GM19324 (cell line): Measurements from ENCODE around the gene MIPOL1.
"Not testable (repeated sequence)": the region's sequence is repeated elsewhere in the genome, so short reads cannot be mapped to it uniquely, and the experiment has no call there.

Experiments used
- ATAC-seq: cut with Tn5 transposase; IDR thresholded peaks from one replicate; pipeline ENCODE4 v1.9.1; 2021; ENCODE audit warnings: mild to moderate bottlenecking, moderate library complexity; ENCODE audit not compliant: unreplicated experiment, low FRiP score

The MIPOL1 gene

GRCh38 chr14:37225668-37226067 lies 27.9 kb downstream of the MIPOL1 start:
- not testable (repeated sequence) for ATAC-seq

GRCh38 chr14:37230551-37231194 lies 32.9 kb downstream of the MIPOL1 start:
- ATAC-seq, result no peak

- no peak for ATAC-seq
These were observed 35.3 kb downstream of the MIPOL1 start for GRCh38 chr14:37232907-37233481.

- no peak for ATAC-seq
These were observed 36.5 kb downstream of the MIPOL1 start for GRCh38 chr14:37234222-37234621.

GRCh38 chr14:37236044-37236443 lies 38.3 kb downstream of the MIPOL1 start:
- not testable (repeated sequence) for ATAC-seq

- ATAC-seq, result no peak
These were observed 39.4 kb downstream of the MIPOL1 start for GRCh38 chr14:37237094-37237493.

GRCh38 chr14:37237735-37238200 lies 40.0 kb downstream of the MIPOL1 start:
- no peak for ATAC-seq

GRCh38 chr14:37241198-37241597 lies 43.5 kb downstream of the MIPOL1 start:
- no peak for ATAC-seq

GRCh38 chr14:37246427-37246829 lies 48.7 kb downstream of the MIPOL1 start:
- ATAC-seq, result no peak

GRCh38 chr14:37247791-37248461 lies 50.2 kb downstream of the MIPOL1 start:
- ATAC-seq, result no peak

- no peak for ATAC-seq
These were observed 54.0 kb downstream of the MIPOL1 start for GRCh38 chr14:37251775-37252174.

- no peak for ATAC-seq
These were observed 54.7 kb downstream of the MIPOL1 start for GRCh38 chr14:37252434-37252833.

- ATAC-seq, result no peak
These were observed 56.2 kb downstream of the MIPOL1 start for GRCh38 chr14:37253905-37254304.

GRCh38 chr14:37254411-37254947 lies 56.7 kb downstream of the MIPOL1 start:
- no peak for ATAC-seq

GRCh38 chr14:37257501-37258070 lies 59.8 kb downstream of the MIPOL1 start:
- ATAC-seq, result no peak

GRCh38 chr14:37262649-37263048 lies 64.9 kb downstream of the MIPOL1 start:
- no peak for ATAC-seq

GRCh38 chr14:37263656-37264236 lies 66.0 kb downstream of the MIPOL1 start:
- ATAC-seq, result no peak

GRCh38 chr14:37268788-37269187 lies 71.1 kb downstream of the MIPOL1 start:
- no peak for ATAC-seq

- no peak for ATAC-seq
These were observed 72.9 kb downstream of the MIPOL1 start for GRCh38 chr14:37270629-37271028.

- no peak for ATAC-seq
These were observed 74.8 kb downstream of the MIPOL1 start for GRCh38 chr14:37272569-37272968.

GRCh38 chr14:37274652-37275051 lies 76.9 kb downstream of the MIPOL1 start:
- no peak for ATAC-seq
